Parathyroid adenoma (tissue), 2 donors: ENCODE measurements around the gene PHF1.
"Not testable (repeated sequence)": the region's sequence is repeated elsewhere in the genome, so short reads cannot be mapped to it uniquely, and the experiment has no call there.

ENCODE experiments used
- H2AFZ ChIP-seq: fragments of 300-600 bp; sonication (generic); one replicate; pipeline ENCODE4 v1.7.0; 2017; ENCODE audit warnings: antibody characterized with exemption, mild to moderate bottlenecking
- H3K27ac ChIP-seq: fragments of 300-600 bp; sonication (generic); one replicate; pipeline ENCODE4 v1.7.0; 2017
- H3K27me3 ChIP-seq: fragments of 300-600 bp; sonication (generic); one replicate; pipeline ENCODE4 v1.7.0; 2017; ENCODE audit warnings: low read length; ENCODE audit not compliant: control insufficient read depth, insufficient read depth
- H3K36me3 ChIP-seq: fragments of 300-600 bp; sonication (generic); one replicate; pipeline ENCODE4 v1.7.0; 2017; ENCODE audit warnings: low read length; ENCODE audit not compliant: control insufficient read depth, insufficient read depth
- H3K4me1 ChIP-seq: fragments of 300-600 bp; sonication (generic); one replicate; pipeline ENCODE4 v1.7.0; 2017; ENCODE audit warnings: control low read depth
- H3K4me2 ChIP-seq: fragments of 300-600 bp; sonication (generic); one replicate; pipeline ENCODE4 v1.7.0; 2017; ENCODE audit warnings: low read length
- H3K4me3 ChIP-seq: fragments of 300-600 bp; sonication (generic); one replicate; pipeline ENCODE4 v1.7.0; 2017; ENCODE audit warnings: low read depth, low read length
- H3K79me2 ChIP-seq: fragments of 300-600 bp; sonication (generic); one replicate; pipeline ENCODE4 v1.7.0; 2017; ENCODE audit warnings: control low read depth
- H3K9ac ChIP-seq: fragments of 300-600 bp; sonication (generic); one replicate; pipeline ENCODE4 v1.7.0; 2017; ENCODE audit warnings: mild to moderate bottlenecking
- H3K9me3 ChIP-seq: fragments of 300-600 bp; sonication (generic); one replicate; pipeline ENCODE4 v1.7.0; 2017; ENCODE audit warnings: low read length; ENCODE audit not compliant: control insufficient read depth
- CTCF ChIP-seq: fragments of 300-600 bp; sonication (generic); IDR thresholded peaks from one replicate; pipeline ENCODE4 v1.7.0; 2017; ENCODE audit warnings: antibody characterized with exemption, mild to moderate bottlenecking
- donor health status: primary hyperparathyroidism.

The PHF1 gene

GRCh38 chr6:33372526-33373123, 38.2 kb upstream of the PHF1 start:
- Histone ChIP-seq H3K27me3 (no peaks in the 10 kb centered on the region), H3K4me2 (peak overlapping the region; percentile 69), H3K9ac (no peak overlapping the region), H3K4me3 (peak overlapping the region; percentile 32), H3K4me1 (peaks cover 29% of the 10 kb centered on the region), H3K27ac (peak overlapping the region; percentile 27), H3K79me2 (no peaks in the 10 kb centered on the region), H3K9me3 (no peaks in the 10 kb centered on the region), H3K36me3 (no peaks in the 10 kb centered on the region), H2AFZ (peak overlapping the region; percentile 50)
- TF ChIP-seq CTCF, result no peak

- H3K9ac ChIP-seq, result no peak overlapping the region
- no peaks in the 10 kb centered on the region for H3K79me2 ChIP-seq
- peak overlapping the region; percentile 76 for H3K27ac ChIP-seq
- H3K4me2 ChIP-seq, result peak overlapping the region; percentile 41
- H3K4me3 ChIP-seq, result peak overlapping the region; percentile 18
- no peaks in the 10 kb centered on the region for H3K36me3 ChIP-seq
- H3K4me1 ChIP-seq, result peaks cover 29% of the 10 kb centered on the region
- no peaks in the 10 kb centered on the region for H3K9me3 ChIP-seq
- no peaks in the 10 kb centered on the region for H3K27me3 ChIP-seq
- H2AFZ ChIP-seq, result peak overlapping the region; percentile 50
- TF ChIP-seq CTCF, result no peak
Observed at GRCh38 chr6:33373960-33374910, 36.6 kb upstream of the PHF1 start.

- peak overlapping the region; percentile 76 for H3K27ac ChIP-seq
Observed at GRCh38 chr6:33375143-33375671, 35.6 kb upstream of the PHF1 start.

GRCh38 chr6:33377171-33377570, 33.6 kb upstream of the PHF1 start:
- peaks cover 29% of the 10 kb centered on the region for H3K4me1 ChIP-seq
- no peak overlapping the region for H3K27ac ChIP-seq
- no peak overlapping the region for H3K9ac ChIP-seq
- H3K27me3 ChIP-seq, result no peaks in the 10 kb centered on the region
- H2AFZ ChIP-seq, result peak overlapping the region; percentile 28
- no peak overlapping the region for H3K4me2 ChIP-seq
- TF ChIP-seq CTCF, result no peak
- no peaks in the 10 kb centered on the region for H3K79me2 ChIP-seq
- no peaks in the 10 kb centered on the region for H3K36me3 ChIP-seq
- H3K9me3 ChIP-seq, result no peaks in the 10 kb centered on the region
- H3K4me3 ChIP-seq, result no peak overlapping the region

More at GRCh38 chr6:33375143-33375671, 35.6 kb upstream of the PHF1 start:
- H2AFZ ChIP-seq, result peak overlapping the region; percentile 50
- H3K36me3 ChIP-seq, result no peaks in the 10 kb centered on the region
- TF ChIP-seq CTCF, result no peak
- peaks cover 29% of the 10 kb centered on the region for H3K4me1 ChIP-seq
- H3K9me3 ChIP-seq, result no peaks in the 10 kb centered on the region
- H3K79me2 ChIP-seq, result no peaks in the 10 kb centered on the region
- H3K4me3 ChIP-seq, result peak overlapping the region; percentile 18
- no peak overlapping the region for H3K9ac ChIP-seq
- peak overlapping the region; percentile 41 for H3K4me2 ChIP-seq
- no peaks in the 10 kb centered on the region for H3K27me3 ChIP-seq

GRCh38 chr6:33379184-33379583, 31.6 kb upstream of the PHF1 start:
- H3K27ac ChIP-seq, result not testable (repeated sequence)

More at GRCh38 chr6:33379184-33379583, 31.6 kb upstream of the PHF1 start:
- H3K36me3 ChIP-seq, H3K9ac ChIP-seq, H3K4me2 ChIP-seq, H3K9me3 ChIP-seq, H2AFZ ChIP-seq, H3K27me3 ChIP-seq, H3K4me3 ChIP-seq, H3K79me2 ChIP-seq: not testable (repeated sequence)
- peaks cover 17% of the 10 kb centered on the region for H3K4me1 ChIP-seq
